HFF-Myc (cell line): Measurements from ENCODE around the gene FAH.
A peak's percentile ranks its signal among the peaks of the same experiment; 100 is the strongest.

ENCODE experiments used
- DNase-seq: peaks from one replicate; pipeline ENCODE4 v3.0.0-alpha.2; 2011; ENCODE audit warnings: low read depth; ENCODE audit errors: extremely low read depth
- H3K4me3 ChIP-seq: replicated peaks from 2 replicates; pipeline ENCODE4 v1.5.1; 2011; ENCODE audit warnings: low read depth, mild to moderate bottlenecking, control low read depth, low read length
- TF ChIP-seq, protein P1 (sequence below): IDR thresholded peaks from 2 replicates; pipeline ENCODE4 v1.5.1; 2012; ENCODE audit warnings: mild to moderate bottlenecking, low read depth, low read length, control low read depth; ENCODE audit errors: missing control alignments

FAH gene

DNA sequence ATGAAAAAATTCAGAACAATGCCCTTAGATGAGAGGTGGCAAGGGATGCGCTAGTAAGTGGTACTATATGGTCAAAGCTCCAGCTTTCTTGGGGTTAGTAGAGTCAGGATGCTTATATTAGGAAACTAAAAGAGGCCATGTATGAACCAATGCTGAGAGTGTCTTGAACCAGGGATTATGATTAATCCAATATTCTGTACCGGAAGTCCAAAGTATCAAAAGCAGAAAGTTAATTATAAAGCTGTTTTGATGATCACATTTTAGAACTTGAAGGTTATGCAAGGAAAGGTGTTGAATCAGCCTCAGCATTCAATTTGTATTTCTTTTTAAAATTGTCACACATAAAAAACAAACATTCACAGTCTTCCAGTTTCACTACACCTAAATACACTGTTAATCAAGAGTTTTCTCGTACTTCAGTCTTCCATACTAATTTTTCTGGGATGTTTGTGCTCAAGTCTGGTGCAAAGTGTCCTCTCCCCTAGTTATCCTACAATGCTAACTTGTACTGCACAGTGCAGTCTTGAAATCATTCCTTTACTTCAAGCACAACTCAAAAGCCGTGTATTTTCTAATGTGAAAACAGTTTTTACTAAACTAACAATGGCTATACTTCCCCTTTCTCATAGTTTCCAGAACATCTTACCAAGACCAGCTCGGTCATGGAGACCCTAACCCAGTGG is 10.7 kb upstream of the FAH start:
- no peak for DNase-seq
- TF ChIP-seq, protein P1, sequence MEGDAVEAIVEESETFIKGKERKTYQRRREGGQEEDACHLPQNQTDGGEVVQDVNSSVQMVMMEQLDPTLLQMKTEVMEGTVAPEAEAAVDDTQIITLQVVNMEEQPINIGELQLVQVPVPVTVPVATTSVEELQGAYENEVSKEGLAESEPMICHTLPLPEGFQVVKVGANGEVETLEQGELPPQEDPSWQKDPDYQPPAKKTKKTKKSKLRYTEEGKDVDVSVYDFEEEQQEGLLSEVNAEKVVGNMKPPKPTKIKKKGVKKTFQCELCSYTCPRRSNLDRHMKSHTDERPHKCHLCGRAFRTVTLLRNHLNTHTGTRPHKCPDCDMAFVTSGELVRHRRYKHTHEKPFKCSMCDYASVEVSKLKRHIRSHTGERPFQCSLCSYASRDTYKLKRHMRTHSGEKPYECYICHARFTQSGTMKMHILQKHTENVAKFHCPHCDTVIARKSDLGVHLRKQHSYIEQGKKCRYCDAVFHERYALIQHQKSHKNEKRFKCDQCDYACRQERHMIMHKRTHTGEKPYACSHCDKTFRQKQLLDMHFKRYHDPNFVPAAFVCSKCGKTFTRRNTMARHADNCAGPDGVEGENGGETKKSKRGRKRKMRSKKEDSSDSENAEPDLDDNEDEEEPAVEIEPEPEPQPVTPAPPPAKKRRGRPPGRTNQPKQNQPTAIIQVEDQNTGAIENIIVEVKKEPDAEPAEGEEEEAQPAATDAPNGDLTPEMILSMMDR = no peak
- no peak overlapping the region for H3K4me3 ChIP-seq

GRCh38 chr15:80142646-80143045 is 10.2 kb upstream of the FAH start:
- no peak overlapping the region for H3K4me3 ChIP-seq
- no peak for DNase-seq
- TF ChIP-seq, protein P1 = no peak

- TF ChIP-seq, protein P1 = no peak
- H3K4me3 ChIP-seq = no peak overlapping the region
- no peak for DNase-seq
Observed at GRCh38 chr15:80151148-80151547, 1.7 kb upstream of the FAH start.

DNA sequence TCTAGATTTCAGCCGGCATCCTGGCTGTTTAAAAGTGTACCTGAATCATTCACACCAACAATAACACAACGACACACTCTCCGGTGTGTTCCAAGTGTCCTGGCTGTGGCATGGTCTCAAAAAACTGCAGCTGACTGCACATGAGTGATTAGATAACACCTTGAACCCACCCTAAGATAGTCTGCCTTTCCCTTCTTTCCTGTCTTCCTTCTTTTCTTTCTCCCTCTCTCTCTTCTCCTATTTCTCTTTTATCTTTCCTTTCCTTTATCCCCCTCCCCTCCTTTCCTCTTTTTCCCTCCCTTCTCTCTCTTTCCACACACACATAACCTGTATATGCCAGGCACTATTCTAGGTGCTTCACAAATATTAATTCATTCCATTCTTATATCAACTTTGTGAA is 1.2 kb upstream of the FAH start:
- no peak for DNase-seq
- TF ChIP-seq, protein P1 = no peak
- H3K4me3 ChIP-seq = no peak overlapping the region

DNA sequence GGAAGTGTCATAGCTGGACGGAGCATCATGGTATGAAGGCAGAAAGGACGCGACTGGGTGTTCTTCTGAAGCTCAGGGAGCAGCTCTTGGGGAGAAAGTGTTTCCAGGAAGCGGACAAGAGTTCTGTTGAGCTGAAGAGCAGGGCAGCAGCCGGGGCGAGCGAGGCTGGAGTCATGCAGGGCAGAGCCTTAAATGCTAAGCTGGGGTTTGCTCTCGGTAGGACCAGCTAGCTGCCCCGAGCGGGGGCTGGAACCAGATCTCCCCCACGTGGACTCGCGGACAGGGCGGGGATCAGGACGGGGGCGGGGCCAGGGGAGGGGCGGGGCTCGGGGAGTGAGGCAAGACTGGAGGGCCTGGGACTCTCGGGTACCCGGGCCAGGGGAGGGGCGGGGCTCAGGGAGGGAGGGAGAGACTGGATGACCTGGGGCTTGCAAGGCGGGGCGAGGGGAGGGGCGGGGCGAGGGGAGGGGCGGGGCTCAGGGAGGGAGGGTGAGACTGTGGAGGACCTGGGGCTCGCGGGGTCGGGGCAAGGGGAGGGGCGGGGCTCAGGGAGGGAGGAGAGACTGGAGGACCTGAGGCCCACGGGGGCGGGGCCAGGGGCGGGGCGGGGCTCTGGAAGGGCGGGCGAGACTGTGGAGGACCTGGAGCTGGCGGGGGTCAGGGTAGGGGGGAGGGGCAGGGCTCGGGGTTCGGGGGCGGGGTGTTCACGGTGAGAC is 461 bp upstream of the FAH start:
- H3K4me3 ChIP-seq = peak overlapping the region; percentile 77
- peak; percentile 67 for DNase-seq
- TF ChIP-seq, protein P1 = no peak

GRCh38 chr15:80153900-80154299 is 1.1 kb downstream of the FAH start:
- peak overlapping the region; percentile 77 for H3K4me3 ChIP-seq
- TF ChIP-seq, protein P1 = no peak
- no peak for DNase-seq
